ENCODE results near the gene KICS2. TPM values are rescaled to one million over a fixed set of nuclear protein-coding genes. Genes with fewer than 3 reads are reported as not detected.

Gene KICS2
- total and polyA plus RNA-seq, 2 of the 13 experiments (the other 11 are each of a cell fraction or from before 2014, with no cell fraction given), result 3.5 to 6.6 TPM

DNA sequence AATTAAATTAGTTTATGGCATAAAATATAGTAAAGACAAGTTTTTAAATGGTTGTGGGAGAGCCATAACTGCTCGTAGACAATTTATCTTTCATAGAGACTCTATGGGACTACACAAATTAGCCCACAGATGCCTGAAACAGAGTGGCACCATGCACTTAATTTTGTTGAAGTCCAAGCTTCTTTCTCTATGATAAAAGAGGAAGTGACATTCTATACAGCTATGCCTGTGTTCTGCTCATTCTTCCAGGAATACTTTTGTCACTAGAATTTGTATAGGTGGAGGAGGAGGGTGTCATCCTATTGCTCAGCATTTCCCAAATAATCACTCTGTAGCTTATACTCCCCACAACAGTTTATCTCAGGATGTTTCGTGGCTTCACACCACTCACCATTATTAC, 43.7 kb upstream of the KICS2 start:
- POLR2A ChIA-PET, result no interaction called here
- intact Hi-C loops (cut with micrococcal nuclease; ENCODE audit: unreplicated experiment), result no loop called here
- 1% methylated on average over 2 of the region's 2 CpGs for WGBS (ENCODE audit: low lambda C conversion rate)

GRCh38 chr12:64261813-64262212, 39.7 kb upstream of the KICS2 start:
- FAIRE-seq (no peak), ATAC-seq (no peak), DNase-seq (ENCODE audit: low spot score) (no peak)
- Histone ChIP-seq H2AFZ (ENCODE audit: low read length) (no peak overlapping the region), H4K20me1 (ENCODE audit: insufficient read depth, low read length) (no peaks in the 10 kb centered on the region), H3K36me3 (replicated peaks in 1 of 2; ENCODE audit: control insufficient read depth in 1 of 2, insufficient read depth in 2 of 2, low read length in 2 of 2) (no peaks in the 10 kb centered on the region), H3K4me1 (ENCODE audit: insufficient read depth, low read length) (no peaks in the 10 kb centered on the region), H3K27ac (ENCODE audit: extremely low read length, insufficient read depth, low read length) (no peak overlapping the region), H3K4me3 (replicated peaks in 1 of 3; ENCODE audit: insufficient read depth in 1 of 3, low read depth in 2 of 3, low read length in 3 of 3) (no peak overlapping the region), H3K79me2 (ENCODE audit: insufficient read depth, low read length) (no peaks in the 10 kb centered on the region), H3K27me3 (ENCODE audit: control insufficient read depth in 1 of 2, insufficient read depth in 2 of 2, low read length in 2 of 2) (peaks cover 0 to 7% of the 10 kb centered on the region in 2 experiments; a peak in 1 of 5 replicates), H3K9ac (ENCODE audit: insufficient read depth, low read depth, low read length) (no peak overlapping the region), H3K4me2 (ENCODE audit: low read depth, low read length) (no peak overlapping the region), H3K9me3 (ENCODE audit: low read length) (no peaks in the 10 kb centered on the region)
- no TSS peak for BruUV-seq (replicated peaks)
- ChIA-PET CTCF (ENCODE audit: low intra/inter-chr PET ratio, low total read pairs) (no interaction called here), POLR2A (no interaction called here)
- 34% methylated on average over 5 of the region's 5 CpGs for WGBS (ENCODE audit: low lambda C conversion rate)
- TF ChIP-seq ZNF121 (CRISPR knock-in tag; IDR thresholded peaks at IDR 0.05) (peak; percentile 57), ARNTL (CRISPR knock-in tag; IDR thresholded peaks at IDR 0.05) (no peak)
- intact Hi-C loops (cut with micrococcal nuclease; ENCODE audit: unreplicated experiment), result no loop called here
- in situ Hi-C loops (cut with HindIII; ENCODE audit: extremely low pct_ligation_motif_present, low pct_unique_long_range_greater_than_20kb), result no loop called here

More for the DNA sequence above, 43.7 kb upstream of the KICS2 start:
- Histone ChIP-seq H3K4me2 (ENCODE audit: low read depth, low read length) (no peak overlapping the region), H3K27me3 (ENCODE audit: control insufficient read depth in 1 of 2, insufficient read depth in 2 of 2, low read length in 2 of 2) (peaks cover 0 to 12% of the 10 kb centered on the region in 2 experiments; a peak in 2 of 5 replicates), H3K4me1 (ENCODE audit: insufficient read depth, low read length) (no peaks in the 10 kb centered on the region), H3K79me2 (ENCODE audit: insufficient read depth, low read length) (no peaks in the 10 kb centered on the region), H3K27ac (ENCODE audit: extremely low read length, insufficient read depth, low read length) (no peak overlapping the region), H2AFZ (ENCODE audit: low read length) (no peak overlapping the region), H3K9ac (ENCODE audit: insufficient read depth, low read depth, low read length) (no peak overlapping the region), H4K20me1 (ENCODE audit: insufficient read depth, low read length) (no peaks in the 10 kb centered on the region), H3K9me3 (ENCODE audit: low read length) (no peaks in the 10 kb centered on the region), H3K36me3 (replicated peaks in 1 of 2; ENCODE audit: control insufficient read depth in 1 of 2, insufficient read depth in 2 of 2, low read length in 2 of 2) (no peaks in the 10 kb centered on the region), H3K4me3 (replicated peaks in 1 of 3; ENCODE audit: insufficient read depth in 1 of 3, low read depth in 2 of 3, low read length in 3 of 3) (no peak overlapping the region)
- CTCF ChIA-PET (ENCODE audit: low intra/inter-chr PET ratio, low total read pairs), result no interaction called here
- FAIRE-seq, result no peak
- DNase-seq (ENCODE audit: low spot score), result no peak
- ATAC-seq, result no peak
- in situ Hi-C loops (cut with HindIII; ENCODE audit: extremely low pct_ligation_motif_present, low pct_unique_long_range_greater_than_20kb), result no loop called here
- TF ChIP-seq IKZF1 (IDR thresholded peaks at IDR 0.05), result no peak
- no TSS peak for BruUV-seq (replicated peaks)
